ENCODE data around the gene SART3. TPM values are rescaled to one million over a fixed set of nuclear protein-coding genes. Genes with fewer than 3 reads are reported as not detected.

The SART3 gene
- total and polyA plus RNA-seq, 11 donors = 13.3 to 33.2 (median 24.0) TPM

DNA sequence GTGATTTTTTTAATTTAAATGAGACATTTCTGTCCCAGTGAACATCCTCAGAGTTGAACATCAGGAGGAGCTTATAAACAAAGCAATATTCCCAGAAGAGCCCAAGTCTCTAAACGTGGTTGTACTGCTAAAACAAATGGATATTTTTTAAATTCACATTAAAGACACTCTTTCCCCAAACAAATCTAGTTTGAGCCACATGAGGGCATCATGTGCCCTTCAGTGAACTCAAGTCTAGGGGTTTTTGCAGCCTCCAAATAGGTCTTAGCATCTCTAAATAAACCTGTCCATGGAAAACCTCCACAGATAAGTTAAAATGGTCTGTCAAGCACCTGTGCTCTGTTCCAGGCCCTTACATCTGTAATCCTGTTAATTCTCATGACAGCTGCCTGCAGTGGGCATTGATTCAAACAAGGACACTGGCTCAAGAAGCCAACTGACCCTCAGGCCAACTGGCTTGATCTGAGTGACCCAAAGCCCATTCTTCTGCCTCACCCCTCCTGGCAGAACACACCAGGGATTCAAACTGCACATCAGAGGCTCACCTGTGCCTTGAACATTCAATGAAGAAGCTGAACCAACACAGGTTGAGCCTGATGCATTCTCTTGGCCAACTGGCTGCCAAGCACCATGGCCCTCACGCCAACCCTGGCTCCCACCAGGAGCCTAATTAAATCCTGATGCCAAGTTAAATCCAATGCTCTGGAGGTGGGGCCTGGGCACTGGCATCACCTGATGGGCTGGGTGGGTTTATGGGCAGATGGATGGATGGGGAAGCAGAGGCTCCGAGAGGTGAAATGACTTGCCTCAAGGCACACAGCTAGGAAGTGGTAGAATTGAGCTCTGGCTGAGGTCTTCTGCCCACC lies 10.0 kb upstream of the SART3 start:
- 65 to 70% (median 67%) methylated on average over 3 of the region's 3 CpGs for WGBS, 4 donors
- no peaks in the 10 kb centered on the region for H3K9me3 ChIP-seq
- peaks cover 0 to 45% (median 41%) of the 10 kb centered on the region in 9 donors for H3K36me3 ChIP-seq
- intact Hi-C loops (cut with DNase I) = loop anchor here in 2 of 10 donors (2.0 to 5.0 kb wide), 2 partner anchors 41 to 48 kb away; no protein-coding TSS in a partner anchor
- no peak overlapping the region for H3K4me3 ChIP-seq
- H3K27ac ChIP-seq = no peak overlapping the region
- H3K4me1 ChIP-seq = peaks cover 0 to 26% (median 12%) of the 10 kb centered on the region in 12 donors
- TF ChIP-seq POLR2A (IDR thresholded peaks at IDR 0.05) = no peak
- TF ChIP-seq, protein P1, sequence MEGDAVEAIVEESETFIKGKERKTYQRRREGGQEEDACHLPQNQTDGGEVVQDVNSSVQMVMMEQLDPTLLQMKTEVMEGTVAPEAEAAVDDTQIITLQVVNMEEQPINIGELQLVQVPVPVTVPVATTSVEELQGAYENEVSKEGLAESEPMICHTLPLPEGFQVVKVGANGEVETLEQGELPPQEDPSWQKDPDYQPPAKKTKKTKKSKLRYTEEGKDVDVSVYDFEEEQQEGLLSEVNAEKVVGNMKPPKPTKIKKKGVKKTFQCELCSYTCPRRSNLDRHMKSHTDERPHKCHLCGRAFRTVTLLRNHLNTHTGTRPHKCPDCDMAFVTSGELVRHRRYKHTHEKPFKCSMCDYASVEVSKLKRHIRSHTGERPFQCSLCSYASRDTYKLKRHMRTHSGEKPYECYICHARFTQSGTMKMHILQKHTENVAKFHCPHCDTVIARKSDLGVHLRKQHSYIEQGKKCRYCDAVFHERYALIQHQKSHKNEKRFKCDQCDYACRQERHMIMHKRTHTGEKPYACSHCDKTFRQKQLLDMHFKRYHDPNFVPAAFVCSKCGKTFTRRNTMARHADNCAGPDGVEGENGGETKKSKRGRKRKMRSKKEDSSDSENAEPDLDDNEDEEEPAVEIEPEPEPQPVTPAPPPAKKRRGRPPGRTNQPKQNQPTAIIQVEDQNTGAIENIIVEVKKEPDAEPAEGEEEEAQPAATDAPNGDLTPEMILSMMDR (IDR thresholded peaks at IDR 0.05) = peak in 9 of 12 donors; percentile 16 to 58 (median 37)
- peak in 1 of 5 donors; percentile 1 for DNase-seq
- ATAC-seq = no peak
- H3K27me3 ChIP-seq = no peaks in the 10 kb centered on the region

DNA sequence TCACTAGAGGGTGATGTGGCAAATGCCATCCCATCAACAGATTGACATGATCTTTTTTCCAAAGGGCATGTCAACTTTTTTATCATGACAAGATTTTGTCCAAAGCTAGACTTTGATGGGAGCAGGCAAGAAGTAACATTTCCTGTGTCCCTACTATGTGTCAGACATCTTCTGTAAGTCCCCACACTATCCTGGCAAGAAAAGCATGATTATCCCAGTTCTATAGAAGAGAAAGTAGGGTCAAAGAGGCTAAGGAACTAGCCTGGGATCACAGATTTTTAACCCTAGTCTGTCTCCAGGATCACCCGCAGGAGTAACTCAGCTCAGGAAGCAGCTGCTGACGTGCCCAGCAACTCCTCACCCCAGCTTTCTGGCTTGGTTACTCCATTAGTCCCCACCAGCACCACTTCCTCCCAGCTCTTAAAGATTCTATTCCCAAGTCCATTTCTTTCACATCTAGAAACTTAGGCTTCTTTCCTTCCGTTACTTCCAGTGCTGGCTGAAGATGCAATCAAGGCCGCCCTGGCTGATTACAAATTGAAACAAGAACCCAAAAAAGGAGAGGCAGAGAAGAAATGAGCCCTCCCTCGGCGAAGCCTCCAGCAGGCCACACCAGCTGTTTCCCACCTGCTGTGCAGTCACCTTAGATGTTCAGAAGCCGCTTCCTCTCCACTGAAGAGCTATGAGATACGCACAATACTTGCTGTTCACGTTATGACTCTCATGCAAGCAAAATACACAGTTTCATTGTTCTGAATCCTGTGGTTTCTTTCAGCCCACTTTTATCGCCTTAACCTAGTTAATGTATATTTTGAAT lies 7.6 kb upstream of the SART3 start:
- peaks cover 0 to 69% (median 63%) of the 10 kb centered on the region in 9 donors for H3K36me3 ChIP-seq
- ATAC-seq = no peak

DNA sequence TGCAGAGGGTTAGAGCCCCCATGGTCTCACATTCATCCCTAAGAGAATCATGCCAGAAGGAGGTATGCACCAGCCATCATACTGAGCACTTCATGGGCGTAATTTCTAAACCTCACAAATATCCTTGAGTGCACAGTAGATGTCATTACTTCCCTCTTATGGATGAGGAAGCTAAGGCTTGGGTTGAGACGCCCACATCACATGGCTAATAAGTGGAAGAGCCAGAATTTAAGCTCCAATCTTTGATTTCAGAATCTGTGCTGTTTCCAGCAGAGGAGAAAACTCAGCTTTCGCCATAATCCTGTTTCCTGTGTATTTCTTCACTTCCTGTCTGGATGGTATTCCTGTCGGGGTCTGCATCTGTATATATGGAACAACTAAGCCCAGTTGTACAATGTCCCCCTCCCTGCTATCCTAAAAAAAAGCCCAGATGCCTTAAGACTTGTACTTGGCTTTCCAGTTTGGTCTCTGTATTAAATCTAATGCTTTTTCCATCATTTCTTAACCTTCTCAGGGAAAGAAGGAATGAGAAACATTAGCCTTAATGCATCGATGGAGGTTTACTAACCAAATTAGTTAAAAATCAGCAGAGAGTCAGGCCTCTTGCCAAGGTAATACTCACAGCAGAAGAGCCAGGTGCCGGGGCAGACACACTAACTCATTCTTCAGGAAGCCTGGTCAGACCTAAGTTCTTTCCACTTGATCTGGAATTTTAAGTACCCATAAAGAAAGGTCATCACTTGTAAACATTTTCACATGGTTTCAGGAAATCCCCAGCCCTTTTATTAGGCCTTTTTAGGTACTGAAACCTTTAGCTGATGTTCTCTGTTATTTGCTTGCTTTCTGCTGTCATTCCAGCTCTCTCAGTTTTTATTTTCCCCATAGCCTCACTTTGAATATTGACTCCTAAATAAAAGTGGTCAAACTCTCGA lies 6.7 kb upstream of the SART3 start:
- Histone ChIP-seq H3K4me3 (no peak overlapping the region), H3K9me3 (no peaks in the 10 kb centered on the region), H3K36me3 (peaks cover 0 to 69% (median 63%) of the 10 kb centered on the region in 9 donors), H3K27ac (peak overlapping the region in 4 of 12 donors; percentile 9 to 70 (median 40)), H3K27me3 (no peaks in the 10 kb centered on the region), H3K4me1 (peaks cover 0 to 56% (median 34%) of the 10 kb centered on the region in 12 donors)
- intact Hi-C loops (cut with DNase I) = loop anchor here in 8 of 10 donors (2.0 to 10.0 kb wide), 10 partner anchors 49 to 527 kb away; partner anchors contain the start of genes ALKBH2 (in 6 of the 8) and UNG (in 4 of the 8)
- peak in 1 of 5 donors; percentile 3 for DNase-seq
- WGBS, 4 donors = 57 to 71% (median 68%) methylated on average over 7 of the region's 7 CpGs
- ATAC-seq = no peak
- TF ChIP-seq, protein P1 (IDR thresholded peaks at IDR 0.05) = no peak
- no peak for TF ChIP-seq POLR2A (IDR thresholded peaks at IDR 0.05)

More for the DNA sequence above, 7.6 kb upstream of the SART3 start:
- H3K27ac ChIP-seq = peak overlapping the region in 4 of 12 donors; percentile 5 to 70 (median 40)
- peaks cover 0 to 50% (median 31%) of the 10 kb centered on the region in 12 donors for H3K4me1 ChIP-seq
- no peaks in the 10 kb centered on the region for H3K27me3 ChIP-seq
- 76 to 88% (median 83%) methylated on average over 10 of the region's 10 CpGs for WGBS, 4 donors
- no peak overlapping the region for H3K4me3 ChIP-seq
- TF ChIP-seq, protein P1 (IDR thresholded peaks at IDR 0.05) = no peak
- no peak for TF ChIP-seq POLR2A (IDR thresholded peaks at IDR 0.05)
- intact Hi-C loops (cut with DNase I) = loop anchor here in 8 of 10 donors (5.0 to 10.0 kb wide), 8 partner anchors 234 to 526 kb away; partner anchors contain the start of genes ALKBH2 (in 6 of the 8) and UNG (in 4 of the 8)
- H3K9me3 ChIP-seq = no peaks in the 10 kb centered on the region
- DNase-seq = no peak

Measured in heart left ventricle (tissue), 16 donors.